ENCODE measurements around the gene LRRC18. TPM values are rescaled to one million over a fixed set of nuclear protein-coding genes. Genes with fewer than 3 reads are reported as not detected.

Gene LRRC18
- not detected in 2 replicates for total RNA-seq (2022)
- not detected for Bru-seq, nascent RNA
- not detected for BruChase-seq, experiment 1, labeled RNA remaining after a 6-hour chase
- not detected for BruChase-seq, experiment 2, labeled RNA remaining after a 2-hour chase
- long read RNA-seq = 0 reads

DNA sequence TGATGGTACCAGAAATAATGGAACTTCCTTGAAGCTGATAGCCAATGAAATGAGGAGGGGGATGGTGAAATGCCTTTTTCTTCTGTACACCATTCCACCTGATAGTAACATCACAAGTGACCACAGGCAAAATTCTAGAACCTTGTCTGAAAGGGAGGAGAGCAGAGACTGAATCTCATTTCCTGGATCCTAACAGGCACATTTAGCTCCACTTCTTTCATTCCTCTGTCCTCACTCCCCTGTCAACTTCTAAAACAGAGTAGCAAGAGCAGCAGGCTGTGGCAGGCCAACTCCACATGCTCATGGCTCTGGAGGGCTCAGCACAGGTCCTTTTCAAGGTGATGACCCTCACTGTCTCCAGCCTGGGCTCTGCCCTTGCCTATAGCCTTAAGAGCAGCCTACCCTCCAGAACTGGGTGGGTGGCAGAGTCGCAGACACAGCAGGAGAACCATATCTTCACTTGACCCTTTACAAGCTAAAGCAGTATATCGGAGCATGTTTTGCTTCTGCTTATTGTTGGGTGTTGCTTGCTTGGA is at the start of gene LRRC18:
TSS of gene LRRC18 (minus strand) at position 51 of the 536 bp plus-strand sequence. CDS start 25,685 bp downstream, outside the sequence.
- BruUV-seq (replicated peaks) = no TSS peak
- H3K27me3 Mint-ChIP-seq (ENCODE audit: insufficient read depth, unreplicated experiment) = peaks cover 12% of the 10 kb centered on the region
- POLR2A ChIA-PET = no interaction called here
- intact Hi-C loops (cut with micrococcal nuclease) = no loop called here
- TF ChIP-seq, protein P1, sequence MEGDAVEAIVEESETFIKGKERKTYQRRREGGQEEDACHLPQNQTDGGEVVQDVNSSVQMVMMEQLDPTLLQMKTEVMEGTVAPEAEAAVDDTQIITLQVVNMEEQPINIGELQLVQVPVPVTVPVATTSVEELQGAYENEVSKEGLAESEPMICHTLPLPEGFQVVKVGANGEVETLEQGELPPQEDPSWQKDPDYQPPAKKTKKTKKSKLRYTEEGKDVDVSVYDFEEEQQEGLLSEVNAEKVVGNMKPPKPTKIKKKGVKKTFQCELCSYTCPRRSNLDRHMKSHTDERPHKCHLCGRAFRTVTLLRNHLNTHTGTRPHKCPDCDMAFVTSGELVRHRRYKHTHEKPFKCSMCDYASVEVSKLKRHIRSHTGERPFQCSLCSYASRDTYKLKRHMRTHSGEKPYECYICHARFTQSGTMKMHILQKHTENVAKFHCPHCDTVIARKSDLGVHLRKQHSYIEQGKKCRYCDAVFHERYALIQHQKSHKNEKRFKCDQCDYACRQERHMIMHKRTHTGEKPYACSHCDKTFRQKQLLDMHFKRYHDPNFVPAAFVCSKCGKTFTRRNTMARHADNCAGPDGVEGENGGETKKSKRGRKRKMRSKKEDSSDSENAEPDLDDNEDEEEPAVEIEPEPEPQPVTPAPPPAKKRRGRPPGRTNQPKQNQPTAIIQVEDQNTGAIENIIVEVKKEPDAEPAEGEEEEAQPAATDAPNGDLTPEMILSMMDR (IDR thresholded peaks at IDR 0.05; ENCODE audit: unreplicated experiment) = no peak
- CTCF ChIA-PET = interaction anchor here (0.7 kb wide), 1 partner anchor 467 kb away, joined by 3 read pairs; no protein-coding TSS in a partner anchor
- H3K4me1 Mint-ChIP-seq (ENCODE audit: insufficient read depth, unreplicated experiment) = no peaks in the 10 kb centered on the region
- H3K9me3 Mint-ChIP-seq (ENCODE audit: unreplicated experiment) = no peaks in the 10 kb centered on the region
- no peak for DNase-seq (ENCODE audit: unreplicated experiment)
- H3K4me3 Mint-ChIP-seq (ENCODE audit: unreplicated experiment) = no peak within 1 kb of the TSS
- H3K27ac Mint-ChIP-seq (ENCODE audit: low read depth, unreplicated experiment) = no peak within 1 kb of the TSS
- no peaks in the 10 kb centered on the region for H3K36me3 Mint-ChIP-seq (ENCODE audit: insufficient read depth, unreplicated experiment)

DNA sequence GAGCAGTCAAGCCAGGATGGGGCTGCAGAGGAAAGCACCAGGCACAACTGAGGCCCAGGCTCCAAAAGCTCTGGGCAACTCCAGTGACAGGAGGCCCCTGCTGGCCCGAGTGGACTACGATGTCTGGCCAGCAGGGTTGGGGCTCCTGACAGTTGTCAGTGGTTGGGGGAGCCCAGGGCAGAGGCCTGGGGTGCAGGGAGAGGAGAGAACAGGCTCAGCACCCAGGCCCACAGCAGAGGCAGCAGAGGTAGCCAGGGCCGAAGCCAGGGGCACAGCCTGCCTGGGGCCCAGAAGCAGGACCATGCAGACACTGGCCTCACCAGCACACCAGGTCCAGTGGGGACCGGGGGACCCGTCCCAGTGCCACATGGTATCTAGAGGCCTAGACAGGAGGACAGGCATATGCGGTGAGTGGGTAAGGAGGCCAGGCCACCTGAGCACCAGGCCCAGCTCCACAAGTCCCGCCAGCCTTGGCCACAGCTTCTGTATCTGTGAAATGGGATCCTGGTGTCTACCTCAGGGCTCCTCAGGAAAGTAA is 46.0 kb upstream of the LRRC18 start:
- ChIA-PET CTCF (interaction anchor here (0.9 to 1.5 kb wide), 4 partner anchors 29 to 526 kb away, joined by 3 read pairs; no protein-coding TSS in a partner anchor), POLR2A (interaction anchor here (0.6 kb wide), 1 partner anchor 39 kb away, joined by 3 read pairs; no protein-coding TSS in a partner anchor)
- no peak overlapping the region for H3K27ac Mint-ChIP-seq (ENCODE audit: low read depth, unreplicated experiment)
- TF ChIP-seq, protein P1 (IDR thresholded peaks at IDR 0.05; ENCODE audit: unreplicated experiment) = no peak
- H3K4me3 Mint-ChIP-seq (ENCODE audit: unreplicated experiment) = no peak overlapping the region
- no peak for DNase-seq (ENCODE audit: unreplicated experiment)
- no peaks in the 10 kb centered on the region for H3K36me3 Mint-ChIP-seq (ENCODE audit: insufficient read depth, unreplicated experiment)
- no peaks in the 10 kb centered on the region for H3K27me3 Mint-ChIP-seq (ENCODE audit: insufficient read depth, unreplicated experiment)
- no peaks in the 10 kb centered on the region for H3K4me1 Mint-ChIP-seq (ENCODE audit: insufficient read depth, unreplicated experiment)
- BruUV-seq (replicated peaks) = no TSS peak
- intact Hi-C loops (cut with micrococcal nuclease) = no loop called here
- H3K9me3 Mint-ChIP-seq (ENCODE audit: unreplicated experiment) = no peaks in the 10 kb centered on the region

DNA sequence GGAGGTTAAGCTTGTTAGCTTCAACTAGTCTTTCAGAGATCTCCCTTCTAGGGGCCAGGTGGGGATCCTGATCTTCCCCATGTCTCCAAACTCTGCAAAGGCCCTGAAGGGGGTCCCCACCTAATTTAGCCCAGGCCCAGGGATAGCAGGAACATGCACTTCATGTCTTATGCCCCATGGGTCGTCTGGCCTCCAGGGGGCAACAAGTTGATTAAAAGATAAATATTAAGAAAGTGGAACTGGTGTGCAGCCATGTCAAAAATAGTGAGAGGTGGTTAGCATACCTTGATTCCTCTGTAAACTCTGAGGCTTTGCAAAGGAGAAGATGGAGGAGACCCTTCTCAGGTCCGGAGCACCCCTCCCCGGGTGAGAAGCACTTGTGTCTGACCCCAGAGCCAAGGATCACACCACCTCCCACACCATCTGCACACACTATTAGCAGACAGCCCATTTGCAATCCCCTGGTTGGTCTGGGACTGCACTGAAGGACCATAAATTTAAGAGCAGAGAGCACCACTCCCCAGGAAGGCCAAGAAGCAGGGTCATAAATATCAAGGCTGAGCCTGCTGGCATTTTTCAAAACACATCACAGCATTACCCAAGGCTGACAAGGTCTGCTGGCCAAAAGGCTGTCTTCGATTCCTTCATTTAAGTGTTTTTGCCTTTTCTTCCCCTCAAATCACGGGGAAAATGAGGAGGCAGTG is 44.2 kb upstream of the LRRC18 start:
- no peaks in the 10 kb centered on the region for H3K36me3 Mint-ChIP-seq (ENCODE audit: insufficient read depth, unreplicated experiment)
- H3K27me3 Mint-ChIP-seq (ENCODE audit: insufficient read depth, unreplicated experiment) = no peaks in the 10 kb centered on the region
- H3K9me3 Mint-ChIP-seq (ENCODE audit: unreplicated experiment) = no peaks in the 10 kb centered on the region
- CTCF ChIA-PET = interaction anchor here (0.6 to 6.3 kb wide), 5 partner anchors 24 to 327 kb away, joined by 3 to 44 read pairs (median 4); no protein-coding TSS in a partner anchor
- POLR2A ChIA-PET = interaction anchor here (0.6 to 0.7 kb wide), 2 partner anchors 191 to 251 kb away, joined by 3 to 4 read pairs; no protein-coding TSS in a partner anchor
- H3K4me3 Mint-ChIP-seq (ENCODE audit: unreplicated experiment) = no peak overlapping the region
- no peak for DNase-seq (ENCODE audit: unreplicated experiment)
- H3K27ac Mint-ChIP-seq (ENCODE audit: low read depth, unreplicated experiment) = no peak overlapping the region
- intact Hi-C loops (cut with micrococcal nuclease) = no loop called here
- no TSS peak for BruUV-seq (replicated peaks)
- H3K4me1 Mint-ChIP-seq (ENCODE audit: insufficient read depth, unreplicated experiment) = no peaks in the 10 kb centered on the region
- TF ChIP-seq, protein P1 (IDR thresholded peaks at IDR 0.05; ENCODE audit: unreplicated experiment) = no peak

DNA sequence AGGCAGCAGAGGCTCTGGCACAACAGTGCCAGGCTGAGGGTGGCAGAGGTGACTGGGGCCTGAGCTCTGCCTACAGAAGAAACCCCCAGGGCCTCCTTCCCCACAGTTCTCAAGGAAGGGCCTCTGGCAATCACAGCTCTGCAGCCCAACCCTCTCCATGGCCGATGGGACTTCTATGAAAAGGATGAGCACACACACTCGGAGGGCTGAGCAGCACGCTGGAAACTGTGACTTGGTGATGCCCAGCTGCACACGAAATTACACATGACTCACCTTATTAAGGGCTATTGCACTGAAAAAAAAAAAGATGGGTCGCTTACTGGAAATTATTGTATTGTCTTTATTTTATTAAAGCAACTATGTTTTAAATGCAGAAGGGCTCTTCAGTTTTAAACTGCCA is 42.9 kb upstream of the LRRC18 start:
- ChIA-PET CTCF (interaction anchor here (0.6 to 6.3 kb wide), 12 partner anchors 13 to 440 kb away, joined by 3 to 44 read pairs (median 4); no protein-coding TSS in a partner anchor), POLR2A (no interaction called here)
- DNase-seq (ENCODE audit: unreplicated experiment) = no peak
- Mint-ChIP-seq H3K4me3 (ENCODE audit: unreplicated experiment) (no peak overlapping the region), H3K27me3 (ENCODE audit: insufficient read depth, unreplicated experiment) (no peaks in the 10 kb centered on the region), H3K36me3 (ENCODE audit: insufficient read depth, unreplicated experiment) (no peaks in the 10 kb centered on the region), H3K9me3 (ENCODE audit: unreplicated experiment) (no peaks in the 10 kb centered on the region), H3K4me1 (ENCODE audit: insufficient read depth, unreplicated experiment) (no peaks in the 10 kb centered on the region), H3K27ac (ENCODE audit: low read depth, unreplicated experiment) (no peak overlapping the region)
- intact Hi-C loops (cut with micrococcal nuclease) = no loop called here
- TF ChIP-seq, protein P1 (IDR thresholded peaks at IDR 0.05; ENCODE audit: unreplicated experiment) = no peak
- BruUV-seq (replicated peaks) = no TSS peak

All from MCF 10A (cell line).